GM18519 (cell line): ENCODE measurements around the gene RBMS2.

Experiments used
- ATAC-seq: cut with Tn5 transposase; IDR thresholded peaks from one replicate; pipeline ENCODE4 v1.9.1; 2021; ENCODE audit warnings: mild to moderate bottlenecking, moderate library complexity; ENCODE audit not compliant: unreplicated experiment, low FRiP score

The RBMS2 gene

GRCh38 chr12:56578983-56579546 lies 57.4 kb downstream of the RBMS2 start:
- no peak for ATAC-seq

GRCh38 chr12:56581418-56582145 lies 60.0 kb downstream of the RBMS2 start:
- no peak for ATAC-seq

GRCh38 chr12:56585098-56585497 lies 63.5 kb downstream of the RBMS2 start:
- ATAC-seq = no peak

- no peak for ATAC-seq
Measured at GRCh38 chr12:56589783-56590182, 68.2 kb downstream of the RBMS2 start.

GRCh38 chr12:56590237-56590830 lies 68.7 kb downstream of the RBMS2 start:
- no peak for ATAC-seq

- no peak for ATAC-seq
Measured at GRCh38 chr12:56591126-56591525, 69.5 kb downstream of the RBMS2 start.

GRCh38 chr12:56591961-56592360 lies 70.3 kb downstream of the RBMS2 start:
- ATAC-seq = no peak

GRCh38 chr12:56593909-56594621 lies 72.4 kb downstream of the RBMS2 start:
- no peak for ATAC-seq

GRCh38 chr12:56596815-56597214 lies 75.2 kb downstream of the RBMS2 start:
- no peak for ATAC-seq

GRCh38 chr12:56599041-56599440 lies 77.4 kb downstream of the RBMS2 start:
- no peak for ATAC-seq

- no peak for ATAC-seq
Measured at GRCh38 chr12:56599797-56600196, 78.2 kb downstream of the RBMS2 start.

- no peak for ATAC-seq
Measured at GRCh38 chr12:56600753-56601152, 79.1 kb downstream of the RBMS2 start.

GRCh38 chr12:56601503-56601902 lies 79.9 kb downstream of the RBMS2 start:
- ATAC-seq = no peak

- ATAC-seq = no peak
Measured at GRCh38 chr12:56602239-56602638, 80.6 kb downstream of the RBMS2 start.

GRCh38 chr12:56604355-56604754 lies 82.7 kb downstream of the RBMS2 start:
- ATAC-seq = no peak

- no peak for ATAC-seq
Measured at GRCh38 chr12:56614627-56615026, 93.0 kb downstream of the RBMS2 start.

GRCh38 chr12:56616244-56616643 lies 94.6 kb downstream of the RBMS2 start:
- no peak for ATAC-seq

GRCh38 chr12:56616925-56617324 lies 95.3 kb downstream of the RBMS2 start:
- ATAC-seq = no peak

- ATAC-seq = no peak
Measured at GRCh38 chr12:56622535-56622934, 100.9 kb downstream of the RBMS2 start.

GRCh38 chr12:56626701-56627100 lies 105.1 kb downstream of the RBMS2 start:
- ATAC-seq = no peak

- no peak for ATAC-seq
Measured at GRCh38 chr12:56628671-56629458, 107.2 kb downstream of the RBMS2 start.
